ENCODE data around the gene ZNF217.

DNA sequence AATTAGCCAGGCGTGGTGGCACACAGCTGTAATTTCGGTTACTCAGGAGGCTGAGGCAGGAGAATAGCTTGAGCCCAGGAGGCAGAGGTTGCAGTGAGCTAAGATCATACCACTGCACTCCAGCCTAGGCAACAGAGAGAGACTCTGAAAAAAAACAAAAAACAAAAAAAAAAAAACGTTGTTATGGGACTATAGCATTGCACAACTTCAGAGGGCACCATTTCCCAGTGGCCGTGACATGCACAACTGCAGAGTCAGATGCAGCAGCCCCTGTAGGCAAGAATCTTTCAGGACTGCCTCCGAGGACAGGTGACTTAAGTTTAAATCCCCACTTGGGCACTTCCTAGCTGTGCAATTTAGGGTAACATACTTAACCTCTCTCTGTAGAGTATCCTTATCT is 64.0 kb downstream of the ZNF217 start:
- TF ChIP-seq POLR2A (IDR thresholded peaks at IDR 0.05; ENCODE audit: low read depth, low read length) = no peak
- TF ChIP-seq, protein P1, sequence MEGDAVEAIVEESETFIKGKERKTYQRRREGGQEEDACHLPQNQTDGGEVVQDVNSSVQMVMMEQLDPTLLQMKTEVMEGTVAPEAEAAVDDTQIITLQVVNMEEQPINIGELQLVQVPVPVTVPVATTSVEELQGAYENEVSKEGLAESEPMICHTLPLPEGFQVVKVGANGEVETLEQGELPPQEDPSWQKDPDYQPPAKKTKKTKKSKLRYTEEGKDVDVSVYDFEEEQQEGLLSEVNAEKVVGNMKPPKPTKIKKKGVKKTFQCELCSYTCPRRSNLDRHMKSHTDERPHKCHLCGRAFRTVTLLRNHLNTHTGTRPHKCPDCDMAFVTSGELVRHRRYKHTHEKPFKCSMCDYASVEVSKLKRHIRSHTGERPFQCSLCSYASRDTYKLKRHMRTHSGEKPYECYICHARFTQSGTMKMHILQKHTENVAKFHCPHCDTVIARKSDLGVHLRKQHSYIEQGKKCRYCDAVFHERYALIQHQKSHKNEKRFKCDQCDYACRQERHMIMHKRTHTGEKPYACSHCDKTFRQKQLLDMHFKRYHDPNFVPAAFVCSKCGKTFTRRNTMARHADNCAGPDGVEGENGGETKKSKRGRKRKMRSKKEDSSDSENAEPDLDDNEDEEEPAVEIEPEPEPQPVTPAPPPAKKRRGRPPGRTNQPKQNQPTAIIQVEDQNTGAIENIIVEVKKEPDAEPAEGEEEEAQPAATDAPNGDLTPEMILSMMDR (IDR thresholded peaks at IDR 0.05; ENCODE audit: extremely low read depth in 1 of 2, insufficient read depth in 1 of 2, low read depth in 1 of 2, low read length in 2 of 2) = no peak
- no peak for TF ChIP-seq EZH2 (IDR thresholded peaks at IDR 0.05; ENCODE audit: borderline replicate concordance, low read depth, low read length, severe bottlenecking)
- TF ChIP-seq, protein P2, sequence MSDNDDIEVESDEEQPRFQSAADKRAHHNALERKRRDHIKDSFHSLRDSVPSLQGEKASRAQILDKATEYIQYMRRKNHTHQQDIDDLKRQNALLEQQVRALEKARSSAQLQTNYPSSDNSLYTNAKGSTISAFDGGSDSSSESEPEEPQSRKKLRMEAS (IDR thresholded peaks at IDR 0.05; ENCODE audit: insufficient read depth, insufficient read length) = no peak
- no peak for TF ChIP-seq GATA2 (IDR thresholded peaks at IDR 0.05; ENCODE audit: insufficient read depth, insufficient read length, low read depth, low read length)
- TF ChIP-seq POLR2AphosphoS5 (IDR thresholded peaks at IDR 0.05; ENCODE audit: insufficient read depth, low read depth, low read length) = no peak
- TF ChIP-seq FOS (IDR thresholded peaks at IDR 0.05; ENCODE audit: borderline replicate concordance, insufficient read depth, low read length) = no peak
- no peak for TF ChIP-seq MYC (IDR thresholded peaks at IDR 0.05; ENCODE audit: low read depth, low read length)

Data from endothelial cell of umbilical vein (primary cell).